Aorta (tissue), 5 donors: ENCODE measurements around the gene CPA5. TPM values are rescaled to one million over a fixed set of nuclear protein-coding genes. Genes with fewer than 3 reads are reported as not detected.
A peak's percentile ranks its signal among the peaks of the same experiment; 100 is the strongest.

ENCODE experiments used
- ATAC-seq: fragments of 200-7000 bp; cut with Tn5 transposase; one replicate; pipeline ENCODE4 v1.9.1; 2022; ENCODE audit warnings: moderate library complexity; ENCODE audit not compliant: low FRiP score
- DNase-seq, 2 donors: peaks; one replicate each; pipeline ENCODE4 v3.0.0-alpha.2; 2020
- H3K27ac ChIP-seq, 2 donors: one replicate each; pipeline ENCODE4 v1.5.1; 2013; ENCODE audit warnings: low read length in 2 of 2, mild to moderate bottlenecking in 2 of 2, moderate library complexity in 2 of 2, control low read depth in 1 of 2, inconsistent platforms in 1 of 2, low read depth in 1 of 2
- H3K27me3 ChIP-seq, 2 donors: one replicate each; pipeline ENCODE4 v1.6.1; 2013; ENCODE audit warnings: control low read depth in 1 of 2, low read length in 1 of 2, mild to moderate bottlenecking in 1 of 2, moderate library complexity in 1 of 2; ENCODE audit not compliant: insufficient read depth in 2 of 2, control insufficient read depth in 1 of 2
- H3K36me3 ChIP-seq, 2 donors: one replicate each; pipeline ENCODE4 v1.6.1; 2013; ENCODE audit warnings: control low read depth in 1 of 2, low read length in 1 of 2, mild to moderate bottlenecking in 1 of 2; ENCODE audit not compliant: insufficient read depth in 2 of 2, control insufficient read depth in 1 of 2
- H3K4me1 ChIP-seq, 2 donors: one replicate each; pipeline ENCODE4 v1.6.1; 2013; ENCODE audit warnings: low read length in 2 of 2, control low read depth in 1 of 2, mild to moderate bottlenecking in 1 of 2, moderate library complexity in 1 of 2; ENCODE audit not compliant: insufficient read depth in 2 of 2, control insufficient read depth in 1 of 2
- H3K4me3 ChIP-seq, 2 donors: one replicate each; pipeline ENCODE4 v1.5.1; 2013; ENCODE audit warnings: low read length in 2 of 2, control low read depth in 1 of 2, mild to moderate bottlenecking in 1 of 2
- H3K9me3 ChIP-seq: one replicate; pipeline ENCODE4 v1.6.1; 2013; ENCODE audit warnings: mild to moderate bottlenecking, low read length; ENCODE audit not compliant: control insufficient read depth
- WGBS, 2 donors: extraction: QIAGEN DNeasy Blood & Tissue Kit; methylation state at CpG; one replicate each; pipeline ENCODE4 v1.1.7; 2013; 5-methylcytosine and 5-hydroxymethylcytosine counted together
- intact Hi-C, 2 donors: fragments of 100-400 bp; cut with DNase I; formaldehyde crosslinking; loops; one replicate each; pipeline versions ENCODE4 v1.14.2 to v1.15.0; 2022
- polyA plus RNA-seq, 2 donors: library from polyadenylated mRNA; stranded (reverse); fragments of 200-250 nt; gene quantifications; one replicate each; pipeline ENCODE4 v1.2.3, GENCODE V29; 2013
- total RNA-seq, 2 donors: library from RNA; stranded (reverse); fragmentation: NEBNext Ultra II Directional; extraction: Animal tissue kit (Norgen Biotek cat#: 25700); gene quantifications; one replicate each; pipeline ENCODE4 v1.2.1, GENCODE V29; 2021
- donor health status: healthy with polysubstance abuse.
- donor health status: Bipolar disorder and iron deficiency.
- donor health status: DM: no; HTN: no; CAD: no.
- donor health status: DM: no; HTN: no; CAD: no.
- donor health status: DM: yes; HTN: yes; CAD: no.

CPA5 gene
- total and polyA plus RNA-seq, 4 donors: not detected

GRCh38 chr7:130324306-130324943, 20.2 kb upstream of the CPA5 start:
- Histone ChIP-seq H3K4me3 (no peak overlapping the region), H3K27me3 (no peaks in the 10 kb centered on the region), H3K27ac (no peak overlapping the region), H3K4me1 (no peaks in the 10 kb centered on the region), H3K9me3 (no peaks in the 10 kb centered on the region), H3K36me3 (no peaks in the 10 kb centered on the region)
- WGBS, 2 donors: 94 to 95% methylated on average over 10 of the region's 10 CpGs
- intact Hi-C loops: no loop called here
- DNase-seq (no peak), ATAC-seq (no peak)

- ATAC-seq (no peak), DNase-seq (no peak)
- Histone ChIP-seq H3K9me3 (no peaks in the 10 kb centered on the region), H3K4me1 (no peaks in the 10 kb centered on the region), H3K27me3 (no peaks in the 10 kb centered on the region), H3K4me3 (no peak overlapping the region), H3K36me3 (no peaks in the 10 kb centered on the region), H3K27ac (no peak overlapping the region)
- 90 to 95% methylated on average over 3 of the region's 3 CpGs for WGBS, 2 donors
- intact Hi-C loops: no loop called here
Observed at GRCh38 chr7:130329681-130330080, 14.9 kb upstream of the CPA5 start.

DNA sequence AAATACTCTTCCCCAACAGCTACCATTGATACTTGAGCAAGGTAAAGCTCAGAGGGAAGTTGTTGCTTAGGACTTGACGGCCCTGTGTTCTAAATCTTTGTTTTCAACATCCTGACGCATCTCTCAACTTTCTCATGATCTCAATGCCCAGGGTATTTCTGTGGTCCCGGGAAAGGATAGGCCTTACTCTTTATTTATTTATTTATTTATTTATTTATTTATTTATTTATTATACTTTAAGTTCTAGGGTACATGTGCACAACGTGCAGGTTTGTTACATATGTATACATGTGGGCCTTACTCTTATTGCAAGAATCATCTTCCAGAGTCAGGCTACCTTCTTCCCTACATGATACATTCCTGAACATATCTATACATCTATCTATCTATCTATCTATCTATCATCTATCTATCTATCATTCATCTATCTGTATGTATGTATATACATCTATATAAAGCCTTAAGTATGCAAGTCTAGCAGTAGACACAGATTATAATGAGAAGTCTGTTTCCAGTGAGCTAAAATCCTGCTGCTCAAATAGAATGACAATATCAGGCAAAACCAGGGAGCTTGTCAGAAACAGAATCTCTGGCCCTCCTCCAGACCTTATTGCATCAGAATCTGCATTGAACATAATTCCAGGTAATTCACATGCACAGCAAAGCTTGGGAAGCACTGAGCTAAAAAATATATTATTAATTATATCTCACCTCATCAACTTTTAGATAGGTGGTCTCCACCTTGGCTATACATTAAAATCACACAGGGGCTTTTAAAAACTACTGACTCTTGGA, 12.2 kb upstream of the CPA5 start:
- 94 to 95% methylated on average over 4 of the region's 4 CpGs for WGBS, 2 donors
- ATAC-seq (no peak), DNase-seq (no peak)
- Histone ChIP-seq H3K27me3 (no peaks in the 10 kb centered on the region), H3K27ac (no peak overlapping the region), H3K4me3 (no peak overlapping the region), H3K4me1 (no peaks in the 10 kb centered on the region), H3K9me3 (no peaks in the 10 kb centered on the region), H3K36me3 (no peaks in the 10 kb centered on the region)
- intact Hi-C loops: no loop called here

- intact Hi-C loops: no loop called here
- WGBS, 2 donors: 80 to 84% methylated on average over 2 of the region's 2 CpGs
- Histone ChIP-seq H3K4me3 (no peak overlapping the region), H3K9me3 (no peaks in the 10 kb centered on the region), H3K36me3 (no peaks in the 10 kb centered on the region), H3K27ac (no peak overlapping the region), H3K27me3 (no peaks in the 10 kb centered on the region), H3K4me1 (no peaks in the 10 kb centered on the region)
- no peak for DNase-seq
- peak; percentile 22 for ATAC-seq
Observed at GRCh38 chr7:130333832-130334231, 10.8 kb upstream of the CPA5 start.

GRCh38 chr7:130334274-130334673, 10.3 kb upstream of the CPA5 start:
- Histone ChIP-seq H3K36me3 (no peaks in the 10 kb centered on the region), H3K4me1 (no peaks in the 10 kb centered on the region), H3K9me3 (no peaks in the 10 kb centered on the region), H3K27me3 (no peaks in the 10 kb centered on the region), H3K4me3 (no peak overlapping the region), H3K27ac (no peak overlapping the region)
- DNase-seq (no peak), ATAC-seq (peak; percentile 22)
- intact Hi-C loops: no loop called here
- WGBS, 2 donors: 12 to 13% methylated on average over 6 of the region's 6 CpGs

DNA sequence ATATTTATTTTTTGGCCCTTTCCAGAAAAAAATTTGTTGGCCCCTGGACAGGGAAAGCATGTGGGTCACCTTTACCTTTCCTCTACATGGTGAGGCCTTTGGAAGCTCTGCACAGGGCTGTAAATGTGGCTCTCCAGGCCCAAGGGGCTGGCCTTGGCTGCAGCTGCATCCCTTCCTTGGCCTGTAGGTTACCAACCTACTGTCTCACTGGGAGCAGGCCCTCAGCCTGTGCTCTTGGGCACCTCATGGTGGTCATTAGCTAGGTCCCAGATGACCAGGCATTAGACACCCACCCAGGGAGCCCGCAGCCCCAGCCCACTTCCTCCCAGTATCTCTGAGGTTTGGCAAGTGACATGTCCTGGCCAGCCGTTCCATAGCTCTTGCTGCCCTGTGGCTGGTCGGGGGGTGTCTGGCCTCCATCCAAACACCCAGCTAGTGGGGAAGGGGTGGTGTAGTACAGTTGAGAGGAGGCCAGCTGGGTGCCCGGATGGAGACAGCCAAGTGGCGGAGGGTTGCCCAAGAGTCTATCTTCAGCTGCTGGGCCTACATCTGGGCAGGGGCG, 7.1 kb upstream of the CPA5 start:
- intact Hi-C loops: no loop called here
- no peaks in the 10 kb centered on the region for H3K36me3 ChIP-seq
- WGBS, 2 donors: 86 to 89% methylated on average over 6 of the region's 6 CpGs

GRCh38 chr7:130338233-130338632, 6.4 kb upstream of the CPA5 start:
- H3K36me3 ChIP-seq: no peaks in the 10 kb centered on the region
- 94 to 96% methylated on average over 3 of the region's 3 CpGs for WGBS, 2 donors
- intact Hi-C loops: no loop called here
- H3K27ac ChIP-seq: no peak overlapping the region
- no peaks in the 10 kb centered on the region for H3K27me3 ChIP-seq
- no peaks in the 10 kb centered on the region for H3K4me1 ChIP-seq
- H3K9me3 ChIP-seq: no peaks in the 10 kb centered on the region
- H3K4me3 ChIP-seq: no peak overlapping the region
- DNase-seq: no peak
- no peak for ATAC-seq

More for the DNA sequence above, 7.1 kb upstream of the CPA5 start:
- H3K4me1 ChIP-seq: no peaks in the 10 kb centered on the region
- no peaks in the 10 kb centered on the region for H3K27me3 ChIP-seq
- no peak overlapping the region for H3K27ac ChIP-seq
- ATAC-seq (no peak), DNase-seq (no peak)
- no peaks in the 10 kb centered on the region for H3K9me3 ChIP-seq
- no peak overlapping the region for H3K4me3 ChIP-seq

- DNase-seq (no peak), ATAC-seq (no peak)
- no peaks in the 10 kb centered on the region for H3K36me3 ChIP-seq
- no peak overlapping the region for H3K4me3 ChIP-seq
- no peaks in the 10 kb centered on the region for H3K9me3 ChIP-seq
- H3K27me3 ChIP-seq: no peaks in the 10 kb centered on the region
- WGBS, 2 donors: 95 to 96% methylated on average over 4 of the region's 4 CpGs
- no peaks in the 10 kb centered on the region for H3K4me1 ChIP-seq
- intact Hi-C loops: no loop called here
- H3K27ac ChIP-seq: no peak overlapping the region
Observed at GRCh38 chr7:130341882-130342281, 2.7 kb upstream of the CPA5 start.
